H1 (cell line): ENCODE measurements around the gene BCAR1. TPM values are rescaled to one million over a fixed set of nuclear protein-coding genes. Genes with fewer than 3 reads are reported as not detected.
A peak's percentile ranks its signal among the peaks of the same experiment; 100 is the strongest.

Experiments
- CTCF ChIA-PET: fragments of 300-600 bp; sonication (Branson Sonifier 250); formaldehyde crosslinking; loops from one replicate; lab custom pipeline; 2021; ENCODE audit not compliant: partially characterized antibody; lab: Charles Lee
- POLR2A ChIA-PET: fragments of 300-600 bp; sonication (Branson Sonifier 250); formaldehyde crosslinking; loops from one replicate; lab custom pipeline; 2021; ENCODE audit warnings: inconsistent platforms; ENCODE audit not compliant: partially characterized antibody; lab: Charles Lee
- DNase-seq, 2 experiments: peaks; one replicate each; pipeline versions ENCODE4 v3.0.0 to v3.0.0-alpha.2; 2010 to 2022; ENCODE audit warnings: low spot score in 2 of 2, low read depth in 1 of 2, mixed read lengths in 1 of 2
- FAIRE-seq: peaks from 2 replicates; lab custom pipeline; 2011; peaks lifted over from hg19 to GRCh38; lab: Jason Lieb, UNC
- H2AFZ ChIP-seq: 2 replicates; pipeline ENCODE4 v1.8.1; 2012; ENCODE audit warnings: low read length, inconsistent platforms
- H2AK5ac ChIP-seq: 2 replicates; pipeline ENCODE4 v1.6.1; 2013; ENCODE audit warnings: low read depth, low read length
- H2BK120ac ChIP-seq: replicated peaks from 2 replicates; pipeline ENCODE3; 2013; ENCODE audit warnings: low read depth, low read length, inconsistent platforms
- H2BK12ac ChIP-seq: 2 replicates; pipeline ENCODE4 v1.6.1; 2013; ENCODE audit warnings: low read depth, low read length
- H2BK15ac ChIP-seq: 2 replicates; pipeline ENCODE4 v1.6.1; 2013; ENCODE audit warnings: low read length
- H2BK20ac ChIP-seq: 2 replicates; pipeline ENCODE4 v1.6.1; 2013; ENCODE audit warnings: low read length
- H2BK5ac ChIP-seq: 2 replicates; pipeline ENCODE4 v1.6.1; 2013; ENCODE audit warnings: low read depth, low read length
- H3K14ac ChIP-seq: 2 replicates; pipeline ENCODE4 v1.6.1; 2013; ENCODE audit warnings: inconsistent platforms; ENCODE audit not compliant: insufficient read length
- H3K18ac ChIP-seq: 2 replicates; pipeline ENCODE4 v1.6.1; 2013; ENCODE audit warnings: low read length; ENCODE audit errors: extremely low read depth
- H3K23ac ChIP-seq: 2 replicates; pipeline ENCODE4 v1.6.1; 2013; ENCODE audit warnings: inconsistent platforms; ENCODE audit not compliant: insufficient read length
- H3K23me2 ChIP-seq: 2 replicates; pipeline ENCODE4 v1.6.1; 2013; ENCODE audit warnings: low read depth, low read length
- H3K27ac ChIP-seq: 2 replicates; pipeline ENCODE4 v1.6.1; 2011; ENCODE audit warnings: low read depth, low read length, inconsistent platforms
- H3K27me3 ChIP-seq, 4 experiments: replicated peaks in 1 of 4; 1 replicate in 1 of 4; 2 replicates in 3 of 4; pipeline versions ENCODE4 v1.6.1 to v1.8.1; 2011 to 2013; ENCODE audit warnings: low read length in 3 of 4, mild to moderate bottlenecking in 3 of 4, inconsistent platforms in 2 of 4, mixed read lengths in 2 of 4, moderate library complexity in 1 of 4; ENCODE audit not compliant: control insufficient read depth in 3 of 4, insufficient read depth in 3 of 4; ENCODE audit errors: extremely low read depth in 1 of 4
- H3K36me3 ChIP-seq, 4 experiments: 2 replicates each; pipeline versions ENCODE4 v1.6.1 to v1.8.1; 2011 to 2013; ENCODE audit warnings: mild to moderate bottlenecking in 4 of 4, low read length in 3 of 4, moderate library complexity in 2 of 4, control low read depth in 1 of 4, inconsistent platforms in 1 of 4; ENCODE audit not compliant: insufficient read depth in 4 of 4, control insufficient read depth in 2 of 4
- H3K4ac ChIP-seq: replicated peaks from 2 replicates; pipeline ENCODE3; 2013; ENCODE audit warnings: low read length, low read depth, mixed read lengths, inconsistent platforms; ENCODE audit not compliant: insufficient read length
- H3K4me1 ChIP-seq, 4 experiments: replicated peaks in 1 of 4; 1 replicate in 1 of 4; 2 replicates in 3 of 4; pipeline versions ENCODE4 v1.6.1 to v1.8.1; 2011 to 2013; ENCODE audit warnings: low read length in 3 of 4, inconsistent platforms in 2 of 4, mixed read lengths in 1 of 4; ENCODE audit not compliant: insufficient read depth in 4 of 4, control insufficient read depth in 3 of 4
- H3K4me2 ChIP-seq, 2 experiments: 2 replicates each; pipeline versions ENCODE4 v1.6.1 to v1.8.1; 2011 to 2013; ENCODE audit warnings: low read depth in 2 of 2, low read length in 2 of 2, control low read depth in 1 of 2, inconsistent platforms in 1 of 2, mild to moderate bottlenecking in 1 of 2; ENCODE audit not compliant: insufficient read depth in 1 of 2
- H3K4me3 ChIP-seq, 4 experiments: fragments of 200-600, 300-600 bp in 1 of 4; sonication (generic), shearing (Covaris generic), sonication (Bioruptor Twin) in 1 of 4; 2 replicates each; pipeline versions ENCODE4 v1.5.1 to v1.8.1; 2011 to 2016; ENCODE audit warnings: low read length in 4 of 4, low read depth in 3 of 4, control low read depth in 2 of 4, inconsistent platforms in 2 of 4, mild to moderate bottlenecking in 2 of 4, mixed read lengths in 1 of 4, moderate library complexity in 1 of 4; ENCODE audit not compliant: insufficient read depth in 2 of 4; ENCODE audit errors: extremely low read depth in 1 of 4
- H3K56ac ChIP-seq: replicated peaks from 2 replicates; pipeline ENCODE3; 2013; ENCODE audit warnings: low read depth, mild to moderate bottlenecking, mixed read lengths, low read length, inconsistent platforms; ENCODE audit not compliant: insufficient read length
- H3K79me1 ChIP-seq: 2 replicates; pipeline ENCODE4 v1.6.1; 2013; ENCODE audit warnings: low read depth, low read length, control low read depth
- H3K79me2 ChIP-seq, 2 experiments: 2 replicates each; pipeline versions ENCODE4 v1.6.1 to v1.8.1; 2012 to 2013; ENCODE audit warnings: low read length in 2 of 2, mild to moderate bottlenecking in 2 of 2, inconsistent platforms in 1 of 2; ENCODE audit not compliant: insufficient read depth in 2 of 2, control insufficient read depth in 1 of 2
- H3K9ac ChIP-seq, 4 experiments: replicated peaks in 1 of 4; 1 replicate in 1 of 4; 2 replicates in 3 of 4; pipeline versions ENCODE4 v1.6.1 to v1.8.1; 2011 to 2013; ENCODE audit warnings: low read depth in 3 of 4, low read length in 3 of 4, control low read depth in 2 of 4, mild to moderate bottlenecking in 2 of 4, moderate library complexity in 2 of 4, inconsistent platforms in 1 of 4; ENCODE audit errors: extremely low read depth in 1 of 4
- H3K9me3 ChIP-seq, 2 experiments: 2 replicates each; pipeline versions ENCODE4 v1.6.1 to v1.8.1; 2012 to 2013; ENCODE audit warnings: mild to moderate bottlenecking in 2 of 2, moderate library complexity in 2 of 2, control low read depth in 1 of 2, inconsistent platforms in 1 of 2, low read depth in 1 of 2, low read length in 1 of 2, mixed read lengths in 1 of 2; ENCODE audit not compliant: insufficient read depth in 2 of 2
- H4K20me1 ChIP-seq, 2 experiments: replicated peaks in 1 of 2; 2 replicates each; pipeline versions ENCODE3 to v1.8.1; 2011 to 2013; ENCODE audit warnings: inconsistent platforms in 2 of 2, low read length in 2 of 2, mild to moderate bottlenecking in 1 of 2; ENCODE audit not compliant: insufficient read depth in 2 of 2, control insufficient read depth in 1 of 2
- H4K5ac ChIP-seq: 2 replicates; pipeline ENCODE4 v1.6.1; 2013; ENCODE audit warnings: low read length, low read depth, mixed read lengths, inconsistent platforms; ENCODE audit not compliant: insufficient read length
- H4K8ac ChIP-seq: 2 replicates; pipeline ENCODE4 v1.8.0; 2013; ENCODE audit warnings: mild to moderate bottlenecking, moderate library complexity, low read length, inconsistent platforms; ENCODE audit not compliant: insufficient read depth; ENCODE audit errors: extremely low read depth
- H4K91ac ChIP-seq: replicated peaks from 2 replicates; pipeline ENCODE3; 2013; ENCODE audit warnings: low read length, mixed read lengths, inconsistent platforms; ENCODE audit not compliant: insufficient read length
- CREB1 ChIP-seq: IDR thresholded peaks from 2 replicates; pipeline ENCODE4 v1.6.1; 2012; ENCODE audit warnings: inconsistent platforms
- HDAC6 ChIP-seq: IDR thresholded peaks from one replicate; pipeline ENCODE4 v1.7.1; 2012; ENCODE audit warnings: low read depth, mild to moderate bottlenecking, inconsistent platforms, low read length, moderate library complexity
- POLR2A ChIP-seq, 2 experiments: IDR thresholded peaks; 1 replicate in 1 of 2; 2 replicates in 1 of 2; pipeline ENCODE4 v1.6.1; 2011; ENCODE audit warnings: low read depth in 2 of 2, low read length in 2 of 2, mild to moderate bottlenecking in 2 of 2; ENCODE audit errors: control extremely low read depth in 1 of 2
- WGBS, 2 experiments: shearing (Covaris generic) in 1 of 2; methylation state at CpG; one replicate each; pipeline versions ENCODE4 v1.1.6 to v1.1.7; 2013 to 2015; ENCODE audit warnings: low lambda C conversion rate in 2 of 2, mixed read lengths in 2 of 2, inconsistent platforms in 1 of 2, low coverage in 1 of 2, missing lambda C conversion rate in 1 of 2; ENCODE audit not compliant: insufficient replicate concordance in 2 of 2, insufficient coverage in 1 of 2, insufficient read length in 1 of 2; ENCODE audit errors: extremely low coverage in 1 of 2, missing lambda C conversion rate in 1 of 2; 5-methylcytosine and 5-hydroxymethylcytosine counted together
- polyA plus RNA-seq, 7 experiments: library from polyadenylated mRNA; depleted of rRNA in 3 of 7; stranded (reverse) in 5 of 7; unstranded in 2 of 7; fragments of >200 nt in 5 of 7; fragments of 200-250 nt in 2 of 7; gene quantifications; 1 replicate in 5 of 7; 2 replicates in 1 of 7; 4 replicates in 1 of 7; pipeline versions ENCODE4 v1.2.1 to v1.2.3, GENCODE V29; 2011 to 2013; ENCODE audit warnings: missing spikeins in 2 of 7, mixed read lengths in 2 of 7
- total RNA-seq: library from RNA; stranded (reverse); fragmentation: NEBNext Ultra II Directional; extraction: Animal tissue kit (Norgen Biotek cat#: 25700); gene quantifications from 2 replicates; pipeline ENCODE4 v1.2.1, GENCODE V29; 2021

The BCAR1 gene
- total and polyA plus RNA-seq, 2 of the 8 experiments (the other 6 are each of a cell fraction or from before 2014, with no cell fraction given) = 59.8 to 105 TPM

DNA sequence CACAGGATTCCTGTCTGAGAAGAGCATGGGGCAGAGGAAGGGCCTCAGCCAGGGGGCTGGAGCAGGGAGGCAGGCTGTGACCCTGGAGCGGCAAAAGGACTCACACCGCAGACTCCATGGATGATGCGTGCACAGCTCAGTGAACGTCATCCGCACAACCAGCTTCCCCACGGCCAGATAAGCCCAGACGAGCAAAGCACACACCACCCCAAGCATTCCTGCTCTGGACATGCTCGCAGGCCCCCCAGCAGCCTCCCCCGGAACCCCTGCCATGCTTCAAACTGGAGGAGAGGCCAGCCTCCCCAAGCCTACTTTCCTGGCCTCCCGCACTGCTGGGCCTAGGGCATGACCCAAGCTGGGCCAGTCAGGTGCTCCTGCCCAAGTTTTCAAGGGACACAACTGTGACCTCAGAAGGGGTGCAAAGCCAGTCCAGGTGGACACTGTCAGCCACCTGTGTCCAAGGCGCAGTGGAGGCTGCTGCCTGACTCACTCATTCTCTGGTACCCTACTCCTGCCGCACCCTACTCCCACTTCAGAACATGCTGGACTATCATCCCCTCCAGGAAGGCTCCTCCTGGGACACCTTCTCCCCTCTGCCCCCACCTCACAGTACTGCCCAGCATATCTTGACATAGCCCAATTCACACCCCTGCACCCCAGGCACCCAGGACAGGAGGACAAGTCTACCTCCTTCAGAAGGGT, 4.8 kb downstream of the BCAR1 start:
- Histone ChIP-seq H3K27ac (peak overlapping the region; percentile 50), H2BK5ac (peak overlapping the region; percentile 64), H3K23ac (no peak overlapping the region), H3K56ac (peak overlapping the region; percentile 5), H3K79me1 (peaks cover 31% of the 10 kb centered on the region), H2AK5ac (peak overlapping the region; percentile 55; the same call in 1 of the 2 replicates), H3K36me3 (peaks cover 0 to 14% (median 4%) of the 10 kb centered on the region in 4 experiments; a peak in 6 of 8 replicates), H3K9me3 (no peaks in the 10 kb centered on the region), H3K27me3 (no peaks in the 10 kb centered on the region), H3K4me2 (peak overlapping the region in 1 of 2 experiments; percentile 22; a peak in 2 of 4 replicates), H3K9ac (no peak overlapping the region; a peak in 1 of 7 replicates), H2BK12ac (peak overlapping the region; percentile 62; the same call in 1 of the 2 replicates), H3K23me2 (peaks cover 3% of the 10 kb centered on the region; the same call in 1 of the 2 replicates), H3K18ac (peak overlapping the region; percentile 7; the same call in 1 of the 2 replicates), H4K8ac (no peak overlapping the region), H3K4me3 (no peak overlapping the region), H2BK120ac (no peak overlapping the region), H3K4ac (no peak overlapping the region), H4K20me1 (peaks cover 46 to 59% of the 10 kb centered on the region in 2 experiments), H2BK15ac (no peak overlapping the region)
- 91% methylated on average over 12 of the region's 12 CpGs; no CpG with 5 or more reads in 1 of the 2 experiments for WGBS, 2 experiments
- POLR2A ChIA-PET = interaction anchor here (1.1 to 22.7 kb wide), 10 partner anchors 3 to 40 kb away, joined by 3 to 375 read pairs (median 4); partner anchors contain the start of gene BCAR1
- no peak for DNase-seq
- peak in 1 of 2 experiments; percentile 63; a peak in 1 of 3 replicates for TF ChIP-seq POLR2A (IDR thresholded peaks at IDR 0.05; ENCODE audit: control extremely low read depth in 1 of 2, low read depth in 2 of 2, low read length in 2 of 2)
- no peak for TF ChIP-seq CREB1
- TF ChIP-seq HDAC6 = no peak
- TF ChIP-seq, all 59 proteins: peak for 1
- no peak for FAIRE-seq
- Histone ChIP-seq H3K79me2 (peaks cover 27 to 93% of the 10 kb centered on the region in 2 experiments), H3K4me1 (peaks cover 0 to 56% (median 43%) of the 10 kb centered on the region in 4 experiments; a peak in 6 of 7 replicates), H4K91ac (no peak overlapping the region), H2AFZ (no peak overlapping the region), H3K14ac (no peak overlapping the region), H2BK20ac (no peak overlapping the region), H4K5ac (no peak overlapping the region)
- CTCF ChIA-PET = interaction anchor here (1.2 to 15.7 kb wide), 4 partner anchors 10 to 49 kb away, joined by 3 to 236 read pairs (median 4); no protein-coding TSS in a partner anchor
